ENCODE results near the gene AP2B1.

The AP2B1 gene

GRCh38 chr17:35727635-35728034, 140.5 kb downstream of the AP2B1 start:
- no peak for DNase-seq (ENCODE audit: low read depth in 2 of 2, low spot score in 1 of 2)

- DNase-seq (ENCODE audit: low read depth in 2 of 2, low spot score in 1 of 2) = no peak
These were observed 141.4 kb downstream of the AP2B1 start for GRCh38 chr17:35728551-35728950.

- DNase-seq (ENCODE audit: low read depth in 2 of 2, low spot score in 1 of 2) = no peak
These were observed 142.3 kb downstream of the AP2B1 start for GRCh38 chr17:35729405-35729833.

- DNase-seq (ENCODE audit: low read depth in 2 of 2, low spot score in 1 of 2) = no peak
These were observed 143.4 kb downstream of the AP2B1 start for GRCh38 chr17:35730400-35731005.

GRCh38 chr17:35731239-35731916, 144.3 kb downstream of the AP2B1 start, which contains the start of gene RASL10B:
RASL10B (plus strand) TSS chr17:35731639; CDS start chr17:35735185, 3,546 bp downstream.
- peak in 1 of 2 donors; percentile 23 for DNase-seq (ENCODE audit: low read depth in 2 of 2, low spot score in 1 of 2)

- no peak for DNase-seq (ENCODE audit: low read depth in 2 of 2, low spot score in 1 of 2)
These were observed 145.0 kb downstream of the AP2B1 start for GRCh38 chr17:35731917-35732805.

GRCh38 chr17:35732806-35733136, 145.6 kb downstream of the AP2B1 start:
- DNase-seq (ENCODE audit: low read depth in 2 of 2, low spot score in 1 of 2) = no peak

GRCh38 chr17:35733366-35733765, 146.2 kb downstream of the AP2B1 start:
- DNase-seq (ENCODE audit: low read depth in 2 of 2, low spot score in 1 of 2) = no peak

GRCh38 chr17:35734396-35734795, 147.3 kb downstream of the AP2B1 start:
- no peak for DNase-seq (ENCODE audit: low read depth in 2 of 2, low spot score in 1 of 2)

- DNase-seq (ENCODE audit: low read depth in 2 of 2, low spot score in 1 of 2) = no peak
These were observed 148.1 kb downstream of the AP2B1 start for GRCh38 chr17:35735036-35735805.

- no peak for DNase-seq (ENCODE audit: low read depth in 2 of 2, low spot score in 1 of 2)
These were observed 149.1 kb downstream of the AP2B1 start for GRCh38 chr17:35736236-35736635.

GRCh38 chr17:35738519-35739133, 151.5 kb downstream of the AP2B1 start:
- DNase-seq (ENCODE audit: low read depth in 2 of 2, low spot score in 1 of 2) = no peak

- DNase-seq (ENCODE audit: low read depth in 2 of 2, low spot score in 1 of 2) = no peak
These were observed 153.1 kb downstream of the AP2B1 start for GRCh38 chr17:35740216-35740615.

- DNase-seq (ENCODE audit: low read depth in 2 of 2, low spot score in 1 of 2) = no peak
These were observed 154.1 kb downstream of the AP2B1 start for GRCh38 chr17:35740997-35741931.

- DNase-seq (ENCODE audit: low read depth in 2 of 2, low spot score in 1 of 2) = no peak
These were observed 155.4 kb downstream of the AP2B1 start for GRCh38 chr17:35742496-35742895.

GRCh38 chr17:35742896-35743477, 155.9 kb downstream of the AP2B1 start:
- no peak for DNase-seq (ENCODE audit: low read depth in 2 of 2, low spot score in 1 of 2)

GRCh38 chr17:35743626-35744328, 156.7 kb downstream of the AP2B1 start:
- no peak for DNase-seq (ENCODE audit: low read depth in 2 of 2, low spot score in 1 of 2)

GRCh38 chr17:35744830-35745229, 157.7 kb downstream of the AP2B1 start:
- no peak for DNase-seq (ENCODE audit: low read depth in 2 of 2, low spot score in 1 of 2)

- no peak for DNase-seq (ENCODE audit: low read depth in 2 of 2, low spot score in 1 of 2)
These were observed 158.1 kb downstream of the AP2B1 start for GRCh38 chr17:35745246-35745645.

Data from stimulated activated CD8-positive, alpha-beta memory T cell treated with anti-CD3 and anti-CD28 coated beads, Interleukin-4, amount 100 ng/mL, for 1 hour (primary cell).